Rectal smooth muscle tissue (tissue), 1 donor: Measurements from ENCODE around the gene KCNJ11.

Source experiments
- H3K27ac ChIP-seq: one replicate; pipeline ENCODE4 v1.7.0; 2013; ENCODE audit warnings: low read depth, low read length, inconsistent platforms
- H3K27me3 ChIP-seq: one replicate; pipeline ENCODE4 v1.7.0; 2013; ENCODE audit warnings: low read length; ENCODE audit not compliant: control insufficient read depth, insufficient read depth
- H3K36me3 ChIP-seq: one replicate; pipeline ENCODE4 v1.7.0; 2013; ENCODE audit warnings: low read length; ENCODE audit not compliant: control insufficient read depth, insufficient read depth
- H3K4me1 ChIP-seq: one replicate; pipeline ENCODE4 v1.7.0; 2013; ENCODE audit warnings: low read length; ENCODE audit not compliant: control insufficient read depth, insufficient read depth
- H3K4me3 ChIP-seq: one replicate; pipeline ENCODE4 v1.7.0; 2013; ENCODE audit warnings: low read length
- H3K9ac ChIP-seq: one replicate; pipeline ENCODE4 v1.7.0; 2013; ENCODE audit warnings: low read length

KCNJ11 gene

DNA sequence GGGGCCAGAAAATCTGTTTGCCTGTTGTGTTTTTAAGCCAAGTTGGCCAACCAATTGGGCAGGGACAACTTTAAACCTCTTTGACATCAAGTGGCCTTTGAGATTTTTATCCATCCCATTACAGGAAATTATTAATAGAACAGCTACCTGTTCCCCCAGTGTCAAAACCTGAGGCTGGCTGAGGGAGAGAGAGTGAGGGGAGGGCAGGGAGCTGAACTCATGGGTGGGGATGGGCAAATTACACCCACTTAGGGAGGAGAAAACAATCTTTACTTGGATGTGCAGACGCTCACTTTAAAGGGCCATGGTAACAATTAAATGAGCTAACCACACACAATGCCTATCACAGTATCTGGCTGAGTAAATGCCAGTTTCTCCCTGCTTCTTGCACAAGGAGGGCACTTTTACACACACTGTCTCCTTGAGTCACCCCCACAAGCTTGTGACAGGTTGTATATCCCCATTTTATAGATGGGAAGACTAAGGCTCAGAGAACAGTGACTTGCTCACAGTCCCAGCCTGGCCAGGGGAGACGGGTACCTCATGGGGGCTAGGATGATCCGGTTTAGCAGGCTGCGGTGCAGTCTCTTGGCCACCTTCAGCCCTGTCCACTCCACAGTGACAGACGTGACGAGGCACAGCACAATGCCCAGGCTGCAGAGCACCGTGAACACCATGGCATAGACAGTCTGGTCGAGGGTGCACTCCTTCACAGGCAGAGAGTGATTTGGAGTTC, 17.8 kb upstream of the KCNJ11 start:
- Histone ChIP-seq H3K4me1 (no peaks in the 10 kb centered on the region), H3K27me3 (no peaks in the 10 kb centered on the region), H3K9ac (no peak overlapping the region), H3K4me3 (no peak overlapping the region), H3K36me3 (no peaks in the 10 kb centered on the region), H3K27ac (no peak overlapping the region)

DNA sequence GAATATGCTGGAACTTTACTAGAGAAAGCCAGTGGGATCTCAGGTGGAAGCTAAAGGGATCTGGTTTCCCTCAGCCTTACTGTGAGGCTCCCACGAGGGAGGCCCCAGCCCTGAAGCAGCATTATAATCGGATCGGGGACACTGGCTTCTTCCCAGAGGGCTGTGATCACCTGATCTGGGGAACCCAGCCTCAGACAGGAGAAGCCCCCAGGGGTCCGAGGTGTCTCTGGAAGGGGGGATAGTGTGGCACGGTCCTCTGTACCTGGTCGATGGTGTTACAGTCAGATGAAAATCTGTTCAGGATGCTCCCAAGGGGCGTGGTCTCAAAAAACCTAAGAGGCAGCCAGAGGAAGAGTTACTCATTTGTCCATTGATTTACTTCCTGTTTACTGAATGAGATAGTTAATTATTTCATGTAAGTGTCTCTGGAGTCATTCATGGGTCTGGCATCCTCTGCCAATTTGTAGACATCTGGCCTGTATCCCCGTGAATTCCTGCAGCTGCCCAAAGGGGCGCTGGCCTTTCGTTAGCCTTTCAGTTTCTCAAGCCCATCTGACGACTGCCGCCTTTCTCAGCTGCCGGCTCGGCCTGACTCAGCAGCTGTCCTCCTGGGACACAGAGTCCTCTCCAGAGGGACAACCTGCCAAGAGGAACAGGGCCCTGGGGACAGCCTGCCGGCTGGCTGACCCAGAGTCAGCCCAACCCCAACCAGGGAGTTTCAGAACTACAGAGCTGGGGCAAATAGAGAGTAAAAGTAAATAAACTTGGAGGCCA, 17.0 kb upstream of the KCNJ11 start:
- Histone ChIP-seq H3K27ac (no peak overlapping the region), H3K36me3 (no peaks in the 10 kb centered on the region), H3K9ac (no peak overlapping the region), H3K4me3 (no peak overlapping the region), H3K27me3 (no peaks in the 10 kb centered on the region), H3K4me1 (no peaks in the 10 kb centered on the region)

- H3K9ac ChIP-seq = no peak overlapping the region
- H3K4me1 ChIP-seq = no peaks in the 10 kb centered on the region
- no peaks in the 10 kb centered on the region for H3K27me3 ChIP-seq
- no peak overlapping the region for H3K4me3 ChIP-seq
- no peaks in the 10 kb centered on the region for H3K36me3 ChIP-seq
- no peak overlapping the region for H3K27ac ChIP-seq
Measured at GRCh38 chr11:17403980-17404759, 15.7 kb upstream of the KCNJ11 start.

GRCh38 chr11:17402486-17402885, 14.0 kb upstream of the KCNJ11 start:
- Histone ChIP-seq H3K4me1 (no peaks in the 10 kb centered on the region), H3K36me3 (no peaks in the 10 kb centered on the region), H3K9ac (no peak overlapping the region), H3K4me3 (no peak overlapping the region), H3K27ac (no peak overlapping the region), H3K27me3 (no peaks in the 10 kb centered on the region)

- no peaks in the 10 kb centered on the region for H3K27me3 ChIP-seq
- H3K4me1 ChIP-seq = no peaks in the 10 kb centered on the region
- no peak overlapping the region for H3K27ac ChIP-seq
- no peaks in the 10 kb centered on the region for H3K36me3 ChIP-seq
- H3K9ac ChIP-seq = no peak overlapping the region
- H3K4me3 ChIP-seq = no peak overlapping the region
Measured at GRCh38 chr11:17401841-17402240, 13.4 kb upstream of the KCNJ11 start.

DNA sequence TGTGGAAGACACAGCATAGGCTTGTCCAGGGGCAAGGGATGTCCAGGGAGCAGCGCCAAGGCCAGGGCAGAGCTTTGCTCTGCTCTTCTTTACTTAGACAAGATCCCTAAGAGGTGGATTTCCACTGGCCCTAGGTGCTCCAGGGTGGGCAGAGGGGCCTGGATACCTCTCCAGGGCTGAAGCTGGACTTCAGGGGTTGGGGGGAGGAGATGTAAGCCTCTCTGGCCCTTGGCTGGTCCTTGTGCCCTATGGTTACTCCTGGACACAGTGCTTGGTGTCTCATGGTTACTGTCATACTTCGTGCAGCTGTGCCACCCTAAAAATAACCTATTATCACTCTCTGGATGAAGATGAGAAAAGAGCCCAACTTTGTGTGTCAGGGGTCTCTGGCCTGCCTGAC, 12.9 kb upstream of the KCNJ11 start:
- Histone ChIP-seq H3K36me3 (no peaks in the 10 kb centered on the region), H3K27me3 (no peaks in the 10 kb centered on the region), H3K9ac (no peak overlapping the region), H3K27ac (no peak overlapping the region), H3K4me3 (no peak overlapping the region), H3K4me1 (no peaks in the 10 kb centered on the region)

DNA sequence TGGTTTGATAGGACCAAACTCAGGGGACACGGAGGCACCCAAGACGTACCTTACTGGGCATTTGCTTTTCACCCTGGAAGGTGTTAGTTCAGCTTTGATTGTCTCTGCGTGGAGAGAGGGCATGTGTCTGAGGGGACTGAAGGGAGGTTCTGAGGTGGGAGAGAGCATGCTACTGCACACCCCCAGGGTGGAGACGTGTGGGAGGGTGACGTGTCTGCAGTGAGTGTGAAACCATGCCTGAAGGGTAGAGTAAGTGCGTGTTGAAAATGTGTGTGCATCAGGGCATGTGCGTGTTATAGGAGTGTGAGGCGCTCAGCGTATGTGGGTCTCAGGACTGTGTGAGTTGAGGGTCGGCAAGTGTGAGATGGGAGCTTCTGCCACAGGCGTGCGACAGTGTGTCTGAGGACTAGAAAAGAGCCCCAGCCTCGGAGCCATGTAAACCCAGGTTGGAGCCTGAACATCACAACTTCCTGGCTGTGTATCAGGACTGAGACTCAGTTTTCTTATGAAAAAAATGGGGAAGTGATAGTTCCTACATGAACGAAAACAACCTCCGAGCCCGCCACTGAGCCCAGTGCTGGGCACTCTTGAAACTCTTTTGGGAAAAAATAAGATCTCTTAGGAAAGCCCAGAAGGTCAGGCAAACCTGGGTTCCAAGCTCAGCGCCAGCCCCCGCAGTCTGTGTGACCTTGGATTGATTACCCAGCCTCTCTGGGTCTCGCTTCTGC, 11.8 kb upstream of the KCNJ11 start:
- Histone ChIP-seq H3K4me1 (no peaks in the 10 kb centered on the region), H3K36me3 (no peaks in the 10 kb centered on the region), H3K27ac (no peak overlapping the region)

DNA sequence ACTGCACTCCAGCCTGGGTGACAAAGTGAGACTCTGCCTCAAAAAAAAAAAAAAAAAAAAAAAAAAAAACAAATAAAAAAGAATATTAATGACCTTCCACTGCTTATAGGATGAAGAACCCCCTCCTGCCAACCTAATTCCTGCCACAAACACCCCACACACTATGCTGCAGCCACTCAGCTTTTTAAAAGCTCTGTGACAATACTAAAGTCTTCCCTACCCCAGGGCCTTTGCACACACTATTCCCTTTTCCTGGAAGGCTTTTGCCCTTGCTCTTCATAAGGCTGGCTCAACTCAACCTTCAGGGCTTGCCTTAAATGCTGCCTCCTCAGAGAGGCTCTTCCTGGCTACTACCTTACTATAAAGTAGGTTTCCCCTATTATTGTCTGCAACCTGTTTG, 10.8 kb upstream of the KCNJ11 start:
- Histone ChIP-seq H3K27ac (no peak overlapping the region), H3K27me3 (no peaks in the 10 kb centered on the region), H3K36me3 (no peaks in the 10 kb centered on the region), H3K4me1 (no peaks in the 10 kb centered on the region), H3K4me3 (no peak overlapping the region), H3K9ac (no peak overlapping the region)

More for the DNA sequence above, 11.8 kb upstream of the KCNJ11 start:
- Histone ChIP-seq H3K9ac (no peak overlapping the region), H3K4me3 (no peak overlapping the region), H3K27me3 (no peaks in the 10 kb centered on the region)

DNA sequence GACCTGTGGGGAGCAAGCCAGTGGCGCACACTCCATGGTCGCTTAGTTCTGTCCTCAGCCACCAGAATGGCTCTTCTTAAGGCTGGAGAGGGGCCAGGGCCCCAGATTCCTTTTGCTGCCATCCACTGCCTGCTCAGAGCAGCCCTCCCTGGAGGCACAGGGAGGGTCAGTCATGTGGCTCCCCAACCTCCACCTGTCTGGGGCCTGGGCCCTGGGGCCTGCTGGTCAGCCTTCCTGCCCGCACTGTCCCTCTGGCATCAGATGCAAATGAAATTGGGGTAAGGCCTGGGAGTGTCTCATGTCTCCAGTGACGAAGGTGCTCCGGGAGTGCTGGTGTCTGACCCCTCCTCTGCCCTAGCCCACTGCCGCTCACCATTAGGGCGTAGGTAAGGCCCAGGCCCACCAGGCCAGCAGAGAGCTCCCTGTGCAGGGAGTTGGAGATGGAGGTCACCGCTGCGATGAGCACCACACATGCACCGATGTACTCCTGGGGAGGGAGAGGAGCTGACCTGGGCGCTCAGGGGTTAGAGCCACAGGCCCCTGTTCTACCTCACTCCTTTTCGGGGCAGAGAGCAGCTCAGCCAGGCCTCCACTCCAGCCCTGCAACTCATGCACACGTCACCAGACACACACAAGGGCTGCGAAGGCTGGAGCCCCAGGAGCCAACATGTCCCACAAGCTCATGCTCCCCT, 9.0 kb upstream of the KCNJ11 start:
- Histone ChIP-seq H3K4me1 (no peaks in the 10 kb centered on the region), H3K4me3 (no peak overlapping the region), H3K36me3 (no peaks in the 10 kb centered on the region), H3K9ac (no peak overlapping the region), H3K27ac (no peak overlapping the region), H3K27me3 (no peaks in the 10 kb centered on the region)

GRCh38 chr11:17396598-17397310, 8.3 kb upstream of the KCNJ11 start:
- Histone ChIP-seq H3K9ac (no peak overlapping the region), H3K4me3 (no peak overlapping the region), H3K4me1 (no peaks in the 10 kb centered on the region), H3K27me3 (no peaks in the 10 kb centered on the region), H3K36me3 (no peaks in the 10 kb centered on the region), H3K27ac (no peak overlapping the region)

DNA sequence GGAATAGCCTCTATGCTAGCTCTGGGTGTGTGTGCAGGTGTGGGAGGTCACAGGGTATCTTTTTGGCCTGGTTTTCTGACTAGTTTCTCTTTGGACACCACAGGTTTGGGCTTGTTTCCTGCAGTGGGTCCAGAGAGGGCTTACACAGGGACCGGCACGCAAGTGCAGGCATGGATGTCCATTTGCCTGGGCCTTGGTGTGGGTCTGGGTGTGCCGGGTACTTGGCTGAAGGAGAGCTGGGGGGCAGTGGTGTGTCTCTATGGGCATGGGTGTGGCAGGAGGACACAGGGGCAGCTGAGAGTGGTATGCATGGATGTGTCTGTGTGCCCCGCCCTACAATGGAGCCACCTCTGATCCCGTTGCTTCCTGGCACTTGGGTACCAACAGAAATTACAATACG, 7.5 kb upstream of the KCNJ11 start:
- Histone ChIP-seq H3K27me3 (no peaks in the 10 kb centered on the region), H3K9ac (no peak overlapping the region), H3K27ac (no peak overlapping the region)

More for the DNA sequence above, 7.5 kb upstream of the KCNJ11 start:
- H3K4me3 ChIP-seq = no peak overlapping the region
- H3K36me3 ChIP-seq = no peaks in the 10 kb centered on the region
- H3K4me1 ChIP-seq = no peaks in the 10 kb centered on the region
